SK-N-SH (cell line): ENCODE results near the gene GPATCH1.
"Not testable (repeated sequence)": the region's sequence is repeated elsewhere in the genome, so short reads cannot be mapped to it uniquely, and the experiment has no call there.

Experiments used
- CHD2 ChIP-seq: fragments of 150-350 bp; IDR thresholded peaks from 2 replicates; pipeline ENCODE4 v1.6.1; 2018; ENCODE audit warnings: low read length; ENCODE audit not compliant: partially characterized antibody
- CTCF ChIP-seq: fragments of 200-600 bp; sonication (generic); IDR thresholded peaks from 2 replicates; pipeline ENCODE4 v1.6.1; 2017; ENCODE audit warnings: antibody characterized with exemption, mild to moderate bottlenecking, moderate library complexity
- EP300 ChIP-seq, 2 experiments: IDR thresholded peaks; 2 replicates each; pipeline versions ENCODE4 v1.4.0 to v1.6.1; 2012; ENCODE audit warnings: borderline replicate concordance in 1 of 2, low read depth in 1 of 2, low read length in 1 of 2
- EZH2phosphoT487 ChIP-seq: fragments of 200-600 bp; sonication (generic); IDR thresholded peaks from 2 replicates; pipeline ENCODE4 v1.6.1; 2017; ENCODE audit warnings: low read depth, mixed run types, mild to moderate bottlenecking, antibody characterized with exemption, moderate library complexity, borderline replicate concordance
- FOSL2 ChIP-seq: IDR thresholded peaks from 2 replicates; pipeline ENCODE4 v1.4.0; 2012; ENCODE audit warnings: low read depth, mild to moderate bottlenecking, moderate library complexity, borderline replicate concordance
- NFIC ChIP-seq: IDR thresholded peaks from 2 replicates; pipeline ENCODE4 v1.4.0; 2012; ENCODE audit warnings: borderline replicate concordance
- POLR2AphosphoS5 ChIP-seq: IDR thresholded peaks from 2 replicates; pipeline ENCODE4 v1.6.1; 2012; ENCODE audit warnings: low read depth, low read length
- RAD21 ChIP-seq: IDR thresholded peaks from 2 replicates; pipeline ENCODE4 v1.6.1; 2012; ENCODE audit warnings: mild to moderate bottlenecking, low read length
- RFX5 ChIP-seq: IDR thresholded peaks from 2 replicates; pipeline ENCODE4 v1.6.1; 2012; ENCODE audit warnings: mild to moderate bottlenecking, improper control_type of control experiment, low read length
- SMC3 ChIP-seq: IDR thresholded peaks from 2 replicates; pipeline ENCODE4 v1.6.1; 2012; ENCODE audit warnings: low read depth, low read length, improper control_type of control experiment
- TCF12 ChIP-seq: IDR thresholded peaks from 2 replicates; pipeline ENCODE4 v1.4.0; 2012
- USF2 ChIP-seq: fragments of 150-350 bp; IDR thresholded peaks from 2 replicates; pipeline ENCODE4 v1.6.1; 2017; ENCODE audit warnings: antibody characterized with exemption, low read length, low read depth, borderline replicate concordance
- YY1 ChIP-seq: IDR thresholded peaks from 2 replicates; pipeline ENCODE4 v1.4.0; 2012; ENCODE audit warnings: low read depth, mild to moderate bottlenecking

GRCh38 chr19:33152625-33153024 lies 71.6 kb downstream of the GPATCH1 start:
- TF ChIP-seq CTCF; EZH2phosphoT487; NFIC; TCF12; YY1; FOSL2; CHD2; USF2; RFX5; RAD21; SMC3; EP300 (IDR thresholded peaks at IDR 0.05; ENCODE audit: borderline replicate concordance in 1 of 2, low read depth in 1 of 2, low read length in 1 of 2); POLR2AphosphoS5: not testable (repeated sequence)
